Erythroblast (primary cell): Measurements from ENCODE around the gene ARMC9.

Experiments
- GATA1 ChIP-seq: IDR thresholded peaks from 2 replicates; pipeline ENCODE4 v1.6.1; 2011; ENCODE audit warnings: low read depth, mild to moderate bottlenecking, control low read depth, low read length, moderate library complexity
- POLR2A ChIP-seq: IDR thresholded peaks from 2 replicates; pipeline ENCODE4 v1.6.1; 2011; ENCODE audit warnings: mild to moderate bottlenecking, low read length

DNA sequence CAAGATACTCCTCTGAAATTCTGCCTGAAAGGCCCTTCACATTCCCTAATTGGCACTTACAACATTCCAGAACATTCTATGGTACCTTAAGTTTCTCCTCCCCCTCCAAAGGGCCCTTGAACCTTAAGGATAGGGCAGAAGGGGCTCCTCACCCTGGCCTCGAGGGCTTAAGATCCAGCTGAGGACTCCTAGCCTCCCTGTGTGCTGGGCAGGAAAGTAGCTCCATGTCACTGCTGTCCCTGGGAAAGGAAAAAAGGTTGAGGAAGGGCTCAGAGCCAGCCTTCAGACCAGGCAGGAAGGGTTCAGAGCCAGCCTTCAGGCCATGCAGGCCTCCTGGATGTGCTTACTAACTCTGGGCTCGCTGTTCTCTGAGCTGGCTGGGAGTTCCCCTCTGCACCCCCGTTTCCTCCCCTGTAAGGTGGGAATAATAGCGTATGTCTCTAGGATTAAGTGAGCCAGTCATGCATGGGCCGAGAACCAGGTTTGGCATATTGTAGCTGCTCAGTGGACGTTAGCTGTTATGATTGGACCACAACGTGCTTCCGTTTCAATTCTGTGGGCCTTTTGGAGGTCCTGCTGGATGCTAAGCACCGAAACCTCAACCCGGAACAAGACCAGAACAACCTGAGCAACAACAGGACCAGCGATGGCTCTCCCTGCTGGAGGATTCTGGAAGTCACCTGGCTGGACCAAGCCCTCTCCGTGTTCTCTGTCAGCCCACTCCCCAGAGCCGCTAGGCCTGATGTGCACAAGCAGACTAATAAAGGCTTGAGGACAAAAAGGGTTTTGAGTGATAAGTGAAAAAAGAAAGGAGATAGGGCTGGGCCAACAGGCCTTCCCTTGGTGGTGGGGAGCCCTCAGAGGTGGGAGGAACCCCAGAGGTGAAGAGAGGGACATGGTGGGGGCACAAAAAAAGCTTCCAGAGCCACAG, 196.0 kb downstream of the ARMC9 start:
- TF ChIP-seq POLR2A (no peak), GATA1 (no peak)
